Kasumi-1 (cell line): ENCODE measurements around the gene VPS26A.
A peak's percentile ranks its signal among the peaks of the same experiment; 100 is the strongest.

Experiments used
- DNase-seq, 2 experiments: peaks; one replicate each; lab custom pipeline; 2025; lab: John Stamatoyannopoulos, UW

VPS26A gene

DNA sequence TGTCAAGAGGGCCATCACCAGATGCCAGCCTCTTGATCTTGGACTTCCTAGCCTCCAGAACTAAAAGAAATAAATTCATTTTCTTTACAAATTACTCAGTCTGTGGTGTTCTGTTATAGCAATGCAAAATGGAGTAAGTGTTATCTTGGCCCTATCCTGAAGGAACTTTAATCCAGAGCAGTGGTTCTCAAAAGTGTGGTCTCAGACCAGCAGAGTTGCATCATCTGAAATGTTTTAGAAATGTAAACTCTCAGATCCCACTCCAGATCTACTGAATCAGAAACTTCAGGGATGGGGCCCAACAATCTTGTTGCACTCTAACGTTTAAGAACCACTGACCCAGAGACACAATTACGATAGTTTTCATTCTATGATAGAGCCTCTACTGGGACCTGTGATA lies 52.8 kb downstream of the VPS26A start:
- DNase-seq: no peak

DNA sequence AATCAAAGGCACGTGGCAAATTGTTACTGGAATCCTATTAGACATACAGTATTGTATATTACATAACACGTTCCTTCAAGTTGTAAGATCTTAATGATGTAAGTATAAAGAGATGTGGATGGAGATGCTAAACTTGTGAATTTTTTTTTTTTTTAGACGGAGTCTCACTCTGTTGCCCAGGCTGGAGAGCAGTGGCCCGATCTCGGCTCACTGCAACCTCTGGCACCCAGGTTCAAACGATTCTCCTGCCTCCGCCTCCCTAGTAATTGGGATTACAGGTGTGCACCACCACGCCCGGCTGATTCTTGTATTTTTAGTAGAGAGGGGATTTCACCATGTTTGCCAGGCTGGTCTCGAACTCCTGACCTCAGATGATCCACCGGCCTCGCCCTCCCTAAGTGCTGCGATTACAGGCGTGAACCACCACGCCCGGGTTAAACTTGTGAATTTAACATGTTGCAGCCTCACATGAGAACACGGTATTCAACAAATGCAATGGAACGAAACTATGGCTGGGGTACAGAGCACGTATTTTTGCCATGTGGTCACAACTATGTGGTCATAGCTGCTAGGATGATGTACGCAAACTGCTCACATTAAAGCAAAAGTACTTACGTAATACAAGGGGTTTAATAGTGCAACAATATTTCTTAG lies 55.2 kb downstream of the VPS26A start:
- peak in 1 of 2 experiments; percentile 89 for DNase-seq

DNA sequence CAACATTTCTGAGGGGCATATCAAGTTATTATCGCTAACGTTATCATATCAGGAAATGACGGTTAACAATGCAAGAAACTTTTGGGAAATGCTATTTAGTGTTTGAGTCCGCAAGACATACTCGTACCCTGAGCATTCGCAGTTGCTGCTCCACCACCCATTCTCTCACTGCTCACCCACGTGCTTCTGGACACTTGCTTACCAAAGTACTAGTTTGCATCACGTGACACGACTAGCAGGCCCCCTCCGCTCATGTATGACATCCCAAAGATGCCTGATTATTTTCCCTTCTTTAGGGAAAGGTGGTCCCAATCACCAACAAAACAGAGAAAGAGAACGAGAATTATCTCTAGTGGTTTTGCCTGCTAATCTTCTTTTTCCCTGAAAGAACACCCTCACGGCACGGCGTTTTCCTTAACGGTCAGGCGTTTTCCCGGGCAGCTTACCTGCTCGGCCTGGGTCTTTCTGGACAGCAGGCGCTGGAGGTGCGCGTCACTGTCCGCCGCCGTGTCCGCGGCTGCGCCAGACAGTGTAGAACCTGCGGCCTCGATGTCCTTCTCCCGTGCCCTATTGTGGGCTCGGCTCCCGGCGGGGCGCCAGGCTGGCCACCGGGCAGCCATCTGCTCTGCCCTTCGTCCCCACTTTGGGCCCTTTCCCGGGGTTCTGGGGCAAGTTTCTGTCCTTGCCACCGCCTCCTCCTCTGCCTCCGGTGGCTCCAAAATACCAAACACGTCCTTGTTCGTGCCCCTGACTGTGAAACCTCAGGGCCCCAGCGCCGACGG lies 56.0 kb downstream of the VPS26A start, which contains the start of gene SUPV3L1:
Gene SUPV3L1 (plus strand): TSS at position 492 of the 782 bp plus-strand sequence. CDS start 58 bp downstream, at position 550.
- DNase-seq: peak; percentile 99 to 100

DNA sequence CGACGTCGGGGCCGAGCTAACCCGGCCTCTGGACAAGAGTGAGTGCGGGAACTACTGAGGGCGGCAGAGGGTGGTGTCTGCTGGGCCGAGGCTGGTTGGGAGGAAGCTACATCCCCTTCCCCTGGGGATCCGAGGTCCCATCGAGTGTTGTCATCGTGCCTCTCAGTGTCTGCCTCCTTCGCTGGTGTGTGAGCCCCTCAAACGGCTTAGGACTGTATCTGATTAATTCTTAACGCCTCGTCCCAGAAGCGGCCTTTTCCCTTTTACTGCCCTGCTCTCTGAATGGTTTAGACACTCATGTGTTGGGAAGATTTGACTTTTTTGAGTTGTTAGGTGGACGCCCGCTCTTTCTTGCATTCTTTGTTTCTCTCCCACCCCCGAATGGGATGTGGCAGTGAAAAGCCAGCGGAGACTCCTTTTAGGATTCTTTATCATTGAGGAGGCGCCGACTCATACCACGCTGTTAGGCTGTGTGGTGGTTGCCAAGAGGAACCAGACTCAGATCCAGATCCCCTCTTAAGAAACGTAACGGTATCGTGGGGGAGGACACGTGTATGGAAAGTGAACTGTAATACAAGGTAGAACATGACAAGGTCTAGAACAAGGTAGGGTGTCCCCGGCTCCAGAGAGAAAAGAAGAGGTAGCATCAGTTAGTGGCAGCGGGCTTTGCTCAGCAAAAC lies 56.7 kb downstream of the VPS26A start:
- DNase-seq: peak; percentile 36 to 39

DNA sequence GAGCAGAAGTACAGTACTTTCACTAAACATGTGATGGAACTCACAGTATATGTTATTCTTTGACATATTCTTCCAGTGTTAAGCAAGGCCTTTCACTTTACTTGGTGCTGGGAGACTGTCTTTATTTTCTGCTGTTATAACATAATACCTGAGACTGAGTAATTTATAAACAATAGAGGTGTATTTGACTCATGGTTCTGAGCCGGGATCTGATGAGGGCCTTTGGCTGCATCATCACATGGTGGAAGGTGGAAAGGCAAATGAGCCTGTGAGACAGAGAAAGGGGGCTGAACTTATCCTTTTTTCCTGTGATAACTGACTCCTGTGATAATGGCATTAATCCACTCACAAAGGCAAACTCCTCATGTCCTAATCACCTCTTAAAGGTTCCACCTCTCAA lies 57.5 kb downstream of the VPS26A start:
- no peak for DNase-seq

DNA sequence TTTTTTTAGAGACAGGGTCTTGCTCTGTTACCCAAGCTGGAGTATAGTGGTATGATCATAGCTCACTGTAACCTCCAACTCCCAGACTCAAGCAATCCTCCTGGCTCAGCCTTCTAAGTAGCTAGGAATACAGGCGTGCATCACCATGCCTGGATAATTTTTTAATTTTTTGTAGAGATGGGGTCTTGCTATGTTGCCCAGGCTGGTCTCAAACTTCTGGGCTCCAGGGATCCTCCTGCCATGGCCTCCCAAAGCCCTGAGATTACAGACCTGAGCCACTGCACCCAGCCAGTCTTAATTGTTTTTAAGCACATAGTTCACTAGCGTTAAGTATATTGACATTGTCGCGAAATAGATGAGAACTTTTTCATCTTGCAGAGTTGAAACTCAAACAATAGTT lies 58.0 kb downstream of the VPS26A start:
- no peak for DNase-seq

DNA sequence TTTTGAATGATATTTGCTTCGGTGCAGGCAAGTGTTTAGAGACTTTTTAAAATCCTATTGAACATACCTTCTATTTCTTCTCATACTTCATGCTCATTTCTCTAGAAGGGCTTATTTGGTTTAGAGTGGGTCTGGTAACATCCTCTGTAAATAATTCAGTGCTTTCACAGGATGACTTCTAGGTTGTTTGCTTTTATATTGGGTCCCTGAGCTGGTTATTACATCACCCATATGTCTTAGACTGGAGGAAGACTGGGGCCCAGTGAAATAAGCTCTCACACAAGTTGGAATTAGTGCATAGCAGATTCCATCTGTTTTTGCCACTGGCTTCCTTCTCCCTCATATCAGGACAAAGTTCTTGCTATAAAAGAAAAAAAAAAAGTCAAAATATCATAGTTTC lies 62.5 kb downstream of the VPS26A start:
- no peak for DNase-seq

DNA sequence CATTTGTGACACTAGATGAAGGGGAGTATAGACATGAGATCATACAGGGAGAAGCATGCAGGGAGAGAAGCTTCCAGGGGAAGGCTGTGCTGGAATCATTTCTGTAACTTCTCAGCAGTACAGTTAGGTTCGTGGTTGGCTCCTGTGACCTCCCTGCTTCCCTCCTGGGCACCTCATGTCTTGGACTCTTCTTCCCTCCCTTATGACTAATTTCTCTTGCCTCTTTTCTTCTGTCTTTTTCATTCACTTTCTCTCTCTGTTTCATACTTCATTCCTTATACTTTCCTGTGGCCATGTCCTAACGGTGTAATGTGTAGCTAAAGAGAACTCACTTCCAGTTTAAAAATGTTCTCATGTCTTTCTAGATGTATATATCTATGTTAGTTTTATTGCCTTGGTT lies 77.1 kb downstream of the VPS26A start:
- peak in 1 of 2 experiments; percentile 14 for DNase-seq

DNA sequence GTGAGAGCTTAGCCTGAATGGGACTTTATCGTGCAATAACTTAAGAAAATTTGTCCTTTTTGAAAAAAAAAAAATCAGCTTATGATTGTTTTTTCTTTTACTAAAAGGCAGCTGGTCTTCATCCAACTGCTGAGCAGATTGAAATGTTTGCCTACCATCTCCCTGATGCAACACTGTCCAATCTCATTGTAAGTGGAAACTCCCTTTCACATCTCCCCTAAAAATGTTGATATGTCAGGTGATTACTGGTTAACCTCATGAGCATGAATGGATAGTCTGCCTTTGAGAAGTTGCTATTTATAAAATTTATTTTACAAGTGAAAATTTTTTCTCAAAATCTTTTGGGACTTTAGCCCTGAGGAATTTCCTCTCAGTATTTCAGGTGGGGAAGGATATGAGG lies 78.4 kb downstream of the VPS26A start:
- DNase-seq: no peak

DNA sequence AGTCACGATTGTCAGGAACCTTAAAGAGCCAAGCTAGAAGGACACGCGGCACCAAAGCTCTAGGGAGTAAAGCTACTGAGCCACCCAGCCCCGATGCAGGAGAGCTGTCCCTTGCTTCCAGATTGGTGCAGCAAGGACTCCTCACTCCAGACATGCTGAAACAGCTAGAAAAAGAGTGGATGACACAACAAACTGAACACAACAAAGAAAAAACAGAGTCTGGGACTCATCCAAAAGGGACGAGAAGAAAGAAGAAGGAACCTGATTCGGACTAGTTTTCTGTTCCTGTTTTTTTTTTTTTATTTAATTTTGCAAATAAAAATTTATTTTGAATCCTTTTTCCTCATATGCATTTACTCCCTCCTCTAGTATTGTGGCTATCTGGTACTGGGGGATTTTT lies 84.8 kb downstream of the VPS26A start:
- no peak for DNase-seq

DNA sequence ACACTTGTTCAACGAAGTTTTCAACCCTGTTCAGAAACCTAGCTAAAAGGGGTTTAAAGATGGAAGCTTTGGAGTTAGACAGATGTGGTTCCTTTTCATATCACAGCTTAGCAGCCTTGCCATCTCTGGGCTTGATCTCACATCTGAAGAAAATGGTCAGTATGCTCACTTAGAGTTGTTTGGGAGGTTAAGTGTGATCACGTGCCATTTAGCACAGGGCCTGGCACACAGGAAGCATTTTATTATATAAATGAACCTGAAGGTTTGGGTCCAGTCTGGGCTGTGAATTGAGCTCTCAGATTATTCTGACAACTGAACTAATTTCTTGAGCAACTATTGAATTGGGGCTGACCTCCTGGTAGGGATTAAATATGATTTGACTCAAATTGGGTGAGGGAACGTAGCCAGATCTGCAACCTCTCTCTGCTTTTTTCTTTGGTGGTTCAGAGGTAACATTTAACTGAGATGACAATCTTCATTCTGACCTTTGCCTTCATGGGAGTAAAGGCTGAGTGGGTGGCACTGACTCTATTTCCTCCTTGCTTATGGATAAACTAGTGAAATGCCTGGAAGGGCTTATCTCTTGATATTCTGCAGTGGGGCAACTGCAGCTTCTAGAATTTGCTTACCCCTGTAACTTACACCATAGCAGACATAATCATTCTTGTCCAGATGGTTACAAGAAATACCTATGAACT lies 86.0 kb downstream of the VPS26A start:
- DNase-seq: no peak

DNA sequence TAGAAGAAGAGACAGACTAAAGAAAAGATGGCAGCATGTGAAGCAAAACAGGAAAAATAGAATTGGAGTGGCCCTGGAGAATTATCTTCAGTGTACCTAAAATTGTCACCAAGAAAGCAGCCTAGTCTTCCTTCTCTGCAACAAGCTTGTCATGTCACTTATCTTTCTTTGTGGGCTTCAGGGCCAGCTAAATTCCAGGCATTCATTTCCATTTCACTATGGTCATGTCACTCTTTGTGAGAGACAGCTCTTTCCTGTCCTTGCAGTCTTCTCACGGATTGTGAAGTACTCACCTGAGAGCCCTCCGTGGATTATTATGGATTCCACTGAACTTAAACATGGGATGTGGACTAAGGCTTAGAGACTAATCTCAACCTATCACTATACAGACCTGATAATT lies 87.1 kb downstream of the VPS26A start:
- no peak for DNase-seq

DNA sequence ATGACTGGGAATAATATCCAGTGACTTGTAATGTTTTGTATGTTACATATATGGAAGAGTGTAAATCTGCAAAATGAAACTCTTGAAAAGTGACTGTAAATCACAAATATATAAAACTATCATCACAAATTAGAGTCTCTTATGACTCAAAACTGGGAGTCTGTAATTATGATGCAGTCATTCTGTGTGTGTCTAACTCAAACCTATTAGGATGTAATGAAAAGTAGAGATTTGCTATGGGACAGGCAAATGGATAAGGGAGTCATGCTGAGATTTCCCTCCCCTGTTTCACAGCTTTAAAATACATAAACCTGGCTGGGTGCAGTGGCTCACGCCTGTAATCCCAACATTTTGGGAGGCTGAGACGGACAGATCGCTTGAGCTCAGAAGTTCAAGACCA lies 87.5 kb downstream of the VPS26A start:
- DNase-seq: no peak

DNA sequence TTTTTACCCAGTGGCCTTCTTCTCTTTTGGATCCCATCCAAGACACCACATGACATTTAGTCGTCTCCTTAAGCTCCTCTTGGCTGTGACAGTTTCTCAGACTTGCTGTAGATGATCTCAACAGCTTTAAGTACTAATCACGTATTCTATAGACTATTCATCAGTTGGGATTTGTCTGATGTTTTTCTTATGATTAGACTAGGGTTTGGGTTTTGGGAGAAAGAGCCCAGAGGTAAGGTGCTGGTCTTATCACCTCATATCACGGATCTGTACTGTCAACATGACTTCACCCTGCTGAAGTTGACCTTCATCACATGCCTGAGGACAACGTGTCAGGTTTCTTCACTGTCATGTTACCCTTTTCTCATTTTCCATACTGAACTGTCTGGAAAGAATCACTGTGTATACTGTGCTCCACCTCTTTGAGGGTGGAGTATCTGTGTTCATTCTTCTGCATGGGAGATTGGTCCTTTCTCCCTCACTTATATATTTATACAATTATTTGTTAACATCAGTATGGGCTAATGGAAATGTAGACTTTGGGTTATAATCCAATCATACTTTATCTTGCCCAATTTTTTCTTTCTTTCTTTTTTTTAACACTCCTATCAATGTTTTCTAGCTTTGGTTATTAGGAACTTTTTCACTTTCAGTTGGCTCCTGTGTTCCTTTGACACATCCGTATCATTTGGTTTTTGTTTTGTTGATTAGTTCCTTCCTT lies 89.8 kb downstream of the VPS26A start:
- DNase-seq: no peak

DNA sequence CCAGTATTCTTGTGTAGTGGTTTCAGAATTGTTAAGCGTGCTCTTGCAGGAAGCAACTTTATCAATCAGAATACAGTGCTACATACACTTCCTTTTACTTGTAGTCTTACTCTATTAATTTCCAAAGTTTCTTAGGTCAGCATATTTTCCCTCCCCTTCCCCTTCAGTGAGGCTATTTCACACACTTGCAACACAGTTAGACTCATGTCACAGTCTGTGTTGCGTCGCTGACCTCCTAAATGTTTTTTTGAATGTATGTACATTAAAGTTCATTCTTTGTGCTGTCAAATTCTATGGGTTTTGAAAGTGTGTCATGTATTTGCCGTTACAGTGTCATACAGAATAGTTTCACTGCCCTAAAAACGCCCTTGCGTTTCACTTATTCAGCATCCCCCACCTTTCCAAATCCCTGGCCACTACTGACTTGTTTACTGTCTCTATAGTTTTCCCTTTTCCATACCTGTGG lies 90.7 kb downstream of the VPS26A start:
- no peak for DNase-seq

DNA sequence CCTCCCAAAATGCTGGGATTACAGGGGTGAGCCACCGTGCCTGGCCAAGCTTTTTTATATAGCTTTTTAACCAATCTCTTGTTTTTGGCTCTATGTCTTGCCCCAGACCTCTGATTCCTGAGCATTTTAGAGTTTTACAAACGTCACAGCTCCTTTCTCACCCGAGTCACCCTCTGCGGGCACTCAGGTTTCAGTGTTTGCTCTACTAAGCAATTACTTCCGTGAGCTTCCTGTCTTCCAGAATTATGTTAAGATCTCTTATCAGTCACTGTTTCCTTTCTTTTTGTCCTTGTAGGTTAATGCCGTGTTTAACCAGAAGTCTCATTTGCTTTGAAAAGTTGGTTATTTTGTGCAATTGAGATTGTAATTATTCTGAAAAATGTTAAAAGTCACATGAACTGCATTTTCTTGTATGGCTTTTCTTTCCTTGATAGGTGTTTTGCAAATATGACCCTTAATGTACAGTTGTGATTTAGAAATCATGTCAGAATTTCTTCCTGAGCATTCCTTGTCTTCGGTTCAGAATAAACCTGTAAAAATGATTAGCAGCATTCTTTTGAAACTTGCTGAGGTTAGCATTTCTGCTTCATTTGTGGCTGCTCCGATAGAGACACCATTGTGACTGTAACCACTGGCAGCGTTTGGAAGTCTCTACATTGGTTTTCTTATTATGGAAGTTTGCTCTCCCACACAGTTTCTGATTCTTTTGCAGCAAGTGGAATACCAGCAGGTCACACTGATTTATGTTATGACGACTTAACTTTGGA lies 91.6 kb downstream of the VPS26A start:
- DNase-seq: peak; percentile 49 to 50

DNA sequence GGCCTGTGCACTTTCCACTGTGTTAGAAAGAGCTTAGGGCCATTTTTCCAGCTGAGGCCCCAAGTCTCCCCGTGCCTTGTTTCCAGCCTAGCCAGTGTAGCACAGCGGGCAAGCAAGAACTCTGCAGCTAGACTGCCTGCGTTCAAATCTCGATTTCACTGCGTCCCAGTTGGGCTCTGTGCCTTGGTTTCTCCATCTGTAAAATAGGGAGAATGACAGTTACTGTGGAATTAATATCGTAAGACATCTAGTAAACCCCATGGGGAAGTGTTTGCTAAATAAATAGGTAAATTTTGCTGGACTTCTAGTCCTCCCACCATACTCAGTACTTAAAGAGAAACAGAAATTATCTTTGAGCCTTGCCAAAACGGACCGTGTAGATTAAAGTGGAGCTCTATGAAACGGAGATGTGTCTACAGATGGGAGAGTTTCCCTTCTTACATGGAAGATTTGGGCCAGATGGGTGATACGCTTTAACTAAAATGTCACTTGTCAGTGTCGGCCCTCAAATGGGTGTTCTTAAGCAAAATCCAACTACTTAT lies 92.7 kb downstream of the VPS26A start:
- no peak for DNase-seq

DNA sequence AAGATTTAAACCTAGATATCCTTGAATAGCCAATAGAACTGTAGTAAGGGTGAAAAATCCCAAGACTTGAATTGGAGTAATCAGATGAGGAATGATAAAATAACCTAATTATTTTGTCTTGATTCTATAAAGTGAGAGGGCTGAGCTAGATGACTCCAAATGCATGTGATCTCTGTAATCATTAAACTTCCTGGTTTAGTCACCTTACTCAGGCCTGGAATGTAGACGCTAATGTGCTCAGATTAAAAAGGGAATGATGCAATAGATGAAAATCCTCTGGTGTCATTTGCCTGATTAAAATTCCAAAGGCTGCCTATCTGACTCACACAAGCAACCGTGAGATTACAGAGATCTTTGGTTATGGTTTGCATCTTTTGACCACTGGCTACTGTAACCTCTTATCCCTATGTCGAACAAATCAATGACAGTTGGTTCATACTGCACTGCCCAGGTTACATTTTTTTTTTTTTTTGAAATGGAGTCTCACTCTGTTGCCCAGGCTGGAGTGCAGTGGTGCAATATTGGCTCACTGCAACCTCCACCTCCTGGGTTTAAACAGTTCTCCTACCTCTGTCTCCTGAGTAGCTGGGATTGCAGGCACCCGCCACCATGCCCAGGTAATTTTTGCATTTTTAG lies 93.3 kb downstream of the VPS26A start:
- no peak for DNase-seq

DNA sequence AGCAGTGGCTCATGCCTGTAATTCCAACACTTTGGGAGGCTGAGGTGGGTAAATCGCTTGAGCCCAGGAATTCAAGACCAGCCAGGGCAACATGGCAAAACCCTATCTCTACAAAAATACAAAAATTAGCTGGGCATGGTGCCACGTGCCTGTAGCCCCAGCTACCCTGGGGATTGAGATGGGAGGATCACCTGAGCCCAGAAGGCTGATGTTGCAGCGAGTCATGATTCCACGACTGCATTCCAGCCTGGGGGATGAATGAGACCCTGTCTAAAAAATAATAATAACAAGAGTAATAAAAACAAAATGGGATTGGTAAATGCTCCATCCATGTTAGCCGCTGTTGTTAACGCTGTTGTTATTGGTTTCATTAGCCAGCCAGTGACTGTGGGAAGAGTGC lies 94.9 kb downstream of the VPS26A start:
- no peak for DNase-seq

DNA sequence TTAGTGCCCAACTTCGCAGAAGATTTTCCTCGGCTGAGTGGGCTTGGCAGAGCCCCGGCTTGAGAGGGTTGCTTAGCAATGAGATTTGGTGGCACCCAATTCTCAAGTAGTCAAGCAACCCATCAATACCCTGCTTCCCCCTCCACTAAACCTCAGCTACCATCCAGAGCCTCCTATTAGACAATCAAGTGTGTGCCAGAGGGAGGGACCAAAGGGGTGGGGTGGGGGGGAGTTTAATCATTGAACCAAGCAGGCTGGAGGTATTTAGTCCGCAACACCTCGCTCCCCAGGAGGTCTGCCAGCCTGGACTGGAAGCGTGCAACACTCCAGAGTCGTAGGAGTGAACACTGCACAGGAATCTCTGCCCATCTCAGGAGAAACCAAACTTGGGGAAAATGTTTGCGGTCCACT lies 96.1 kb downstream of the VPS26A start, which contains the start of gene HKDC1:
Gene HKDC1 (plus strand): TSS at position 292 of the 411 bp plus-strand sequence. CDS start 104 bp downstream, at position 396.
- no peak for DNase-seq
